GM23338 (cell line): ENCODE measurements around the gene ADAMTS8. TPM values are rescaled to one million over a fixed set of nuclear protein-coding genes. Genes with fewer than 3 reads are reported as not detected.

Experiments
- ATAC-seq: fragments of 200-7000 bp; cut with Tn5 transposase; 3 replicates; pipeline ENCODE4 v1.9.1; 2020
- DNase-seq: peaks from one replicate; pipeline ENCODE4 v3.0.0-alpha.2; 2015; ENCODE audit warnings: low spot score
- H2AFZ ChIP-seq: fragments of 200-600 bp; sonication (generic); 2 replicates; pipeline ENCODE4 v1.8.0; 2016; ENCODE audit warnings: antibody characterized with exemption, mild to moderate bottlenecking, moderate library complexity
- H3F3A ChIP-seq: fragments of 200-600 bp; sonication (generic); replicated peaks from 2 replicates; pipeline ENCODE4 v1.8.0; 2017; ENCODE audit warnings: antibody characterized with exemption, mixed run types, low read depth
- H3K27ac ChIP-seq: fragments of 200-600 bp; sonication (generic); 2 replicates; pipeline ENCODE4 v1.6.1; 2016; ENCODE audit warnings: low read depth
- H3K27me3 ChIP-seq: fragments of 200-600 bp; sonication (generic); 2 replicates; pipeline ENCODE4 v1.8.0; 2016; ENCODE audit warnings: mild to moderate bottlenecking, mixed run types, moderate library complexity; ENCODE audit not compliant: insufficient read depth
- H3K36me3 ChIP-seq: fragments of 200-600 bp; sonication (generic); 2 replicates; pipeline ENCODE4 v1.8.0; 2016; ENCODE audit warnings: mild to moderate bottlenecking; ENCODE audit not compliant: insufficient read depth
- H3K4me1 ChIP-seq: fragments of 200-600 bp; sonication (generic); 2 replicates; pipeline ENCODE4 v1.8.0; 2016; ENCODE audit warnings: mild to moderate bottlenecking, moderate library complexity; ENCODE audit not compliant: insufficient read depth
- H3K4me2 ChIP-seq: fragments of 200-600 bp; sonication (generic); 2 replicates; pipeline ENCODE4 v1.7.1; 2017; ENCODE audit warnings: mixed run types
- H3K4me3 ChIP-seq: fragments of 200-600 bp; sonication (generic); 2 replicates; pipeline ENCODE4 v1.6.1; 2016; ENCODE audit warnings: mixed run types
- H3K79me2 ChIP-seq: fragments of 200-600 bp; sonication (generic); replicated peaks from 2 replicates; pipeline ENCODE4 v1.8.0; 2017; ENCODE audit warnings: mild to moderate bottlenecking; ENCODE audit not compliant: insufficient read depth
- H3K9me2 ChIP-seq: fragments of 200-600 bp; sonication (generic); 2 replicates; pipeline ENCODE4 v1.8.0; 2017; ENCODE audit not compliant: insufficient read depth
- H4K20me1 ChIP-seq: fragments of 200-600 bp; sonication (generic); replicated peaks from 2 replicates; pipeline ENCODE4 v1.8.0; 2017; ENCODE audit warnings: mild to moderate bottlenecking; ENCODE audit not compliant: insufficient read depth
- H3K27ac Mint-ChIP-seq: 2 replicates; pipeline ENCODE4 v1.8.0; 2020; ENCODE audit warnings: inconsistent platforms, mild to moderate bottlenecking, moderate library complexity, mixed read lengths
- H3K27me3 Mint-ChIP-seq: 3 replicates; pipeline ENCODE4 v1.8.0; 2022; ENCODE audit warnings: low read depth, mild to moderate bottlenecking, moderate library complexity, mixed read lengths, inconsistent platforms; ENCODE audit not compliant: insufficient read depth, poor library complexity
- H3K36me3 Mint-ChIP-seq: 3 replicates; pipeline ENCODE4 v1.8.0; 2021; ENCODE audit warnings: low read depth, mild to moderate bottlenecking, inconsistent platforms, moderate library complexity, mixed read lengths
- H3K4me1 Mint-ChIP-seq: 3 replicates; pipeline ENCODE4 v1.8.0; 2020; ENCODE audit warnings: mild to moderate bottlenecking, inconsistent platforms, mixed read lengths
- H3K4me3 Mint-ChIP-seq: 3 replicates; pipeline ENCODE4 v1.8.0; 2021; ENCODE audit warnings: moderate library complexity, mild to moderate bottlenecking, inconsistent platforms, mixed read lengths
- H3K9me3 Mint-ChIP-seq: 3 replicates; pipeline ENCODE4 v1.8.0; 2020; ENCODE audit warnings: moderate library complexity, mild to moderate bottlenecking, inconsistent platforms, mixed read lengths
- EZH2 ChIP-seq: fragments of 200-600 bp; sonication (generic); IDR thresholded peaks from one replicate; pipeline ENCODE4 v1.8.0; 2017; ENCODE audit warnings: antibody characterized with exemption, mild to moderate bottlenecking, low read depth; ENCODE audit not compliant: unreplicated experiment
- EZH2phosphoT487 ChIP-seq: fragments of 200-600 bp; sonication (generic); IDR thresholded peaks from one replicate; pipeline ENCODE4 v1.8.1; 2018; ENCODE audit warnings: antibody characterized with exemption; ENCODE audit not compliant: unreplicated experiment
- REST ChIP-seq: IDR thresholded peaks from one replicate; pipeline ENCODE4 v1.6.1; 2018; ENCODE audit warnings: antibody characterized with exemption; ENCODE audit not compliant: unreplicated experiment
- STAT1 ChIP-seq: IDR thresholded peaks from one replicate; pipeline ENCODE4 v1.6.1; 2016; ENCODE audit warnings: antibody characterized with exemption; ENCODE audit not compliant: unreplicated experiment
- ZNF331 ChIP-seq: fragments of 250-450 bp; sonication (Bioruptor Pico); IDR thresholded peaks from 2 replicates; pipeline ENCODE4 v1.5.0; 2020; ENCODE audit warnings: low read depth, mild to moderate bottlenecking, moderate library complexity
- ZNF462 ChIP-seq: fragments of 250-450 bp; sonication (Bioruptor Pico); IDR thresholded peaks from 2 replicates; pipeline ENCODE4 v1.5.0; 2020; ENCODE audit warnings: mild to moderate bottlenecking, moderate library complexity
- polyA plus RNA-seq: library from polyadenylated mRNA; unstranded; fragments of >200 nt; fragmentation: Nextera tagmentation; extraction: Ambion mirVana; gene quantifications from 2 replicates; pipeline ENCODE4 v1.2.1, GENCODE V29; 2016
- total RNA-seq: library from RNA; depleted of rRNA; stranded (reverse); fragments of >200 nt; shearing (Covaris generic); gene quantifications from 2 replicates; pipeline ENCODE4 v1.2.3, GENCODE V29; 2014

The ADAMTS8 gene
- total and polyA plus RNA-seq, 2 experiments from 2014 or later, result 7.5 to 16.2 TPM

- TF ChIP-seq ZNF462 (no peak), REST (no peak), STAT1 (no peak)
Measured at GRCh38 chr11:130448039-130448415, 19.6 kb upstream of the ADAMTS8 start (continued).

- Mint-ChIP-seq H3K4me3 (no peak overlapping the region), H3K27ac (no peak overlapping the region), H3K9me3 (peaks cover 4% of the 10 kb centered on the region; the same call in 1 of the 3 replicates), H3K27me3 (peaks cover 41% of the 10 kb centered on the region), H3K4me1 (peaks cover 5% of the 10 kb centered on the region), H3K36me3 (peaks cover 3% of the 10 kb centered on the region; the same call in 1 of the 3 replicates)
- no peak overlapping the region for H3K27ac ChIP-seq
- peaks cover 9% of the 10 kb centered on the region; the same call in 1 of the 2 replicates for H3K9me2 ChIP-seq
- no peaks in the 10 kb centered on the region for H3K4me1 ChIP-seq
- H4K20me1 ChIP-seq, result no peaks in the 10 kb centered on the region
- H2AFZ ChIP-seq, result peak overlapping the region; percentile 93
- no peak overlapping the region for H3K4me2 ChIP-seq
- H3K36me3 ChIP-seq, result no peaks in the 10 kb centered on the region
- no peaks in the 10 kb centered on the region for H3K79me2 ChIP-seq
- 0 out of 2 replicates have a peak, but pooled peaks cover 10% of the 10 kb centered on the region for H3F3A ChIP-seq
- no peak for ATAC-seq
- H3K27me3 ChIP-seq, result peaks cover 25% of the 10 kb centered on the region
- DNase-seq, result peak; percentile 42
- H3K4me3 ChIP-seq, result no peak overlapping the region
- TF ChIP-seq EZH2 (no peak), EZH2phosphoT487 (no peak), ZNF331 (no peak), STAT1 (no peak)
Measured at GRCh38 chr11:130445788-130446187, 17.4 kb upstream of the ADAMTS8 start.
